ENCODE measurements around the gene IL27RA. TPM values are rescaled to one million over a fixed set of nuclear protein-coding genes. Genes with fewer than 3 reads are reported as not detected.

The IL27RA gene
- 7.0 to 10.6 TPM (median 8.7 TPM) in 5 replicates for total RNA-seq (2022; extraction: Qiagen RNA extraction)

DNA sequence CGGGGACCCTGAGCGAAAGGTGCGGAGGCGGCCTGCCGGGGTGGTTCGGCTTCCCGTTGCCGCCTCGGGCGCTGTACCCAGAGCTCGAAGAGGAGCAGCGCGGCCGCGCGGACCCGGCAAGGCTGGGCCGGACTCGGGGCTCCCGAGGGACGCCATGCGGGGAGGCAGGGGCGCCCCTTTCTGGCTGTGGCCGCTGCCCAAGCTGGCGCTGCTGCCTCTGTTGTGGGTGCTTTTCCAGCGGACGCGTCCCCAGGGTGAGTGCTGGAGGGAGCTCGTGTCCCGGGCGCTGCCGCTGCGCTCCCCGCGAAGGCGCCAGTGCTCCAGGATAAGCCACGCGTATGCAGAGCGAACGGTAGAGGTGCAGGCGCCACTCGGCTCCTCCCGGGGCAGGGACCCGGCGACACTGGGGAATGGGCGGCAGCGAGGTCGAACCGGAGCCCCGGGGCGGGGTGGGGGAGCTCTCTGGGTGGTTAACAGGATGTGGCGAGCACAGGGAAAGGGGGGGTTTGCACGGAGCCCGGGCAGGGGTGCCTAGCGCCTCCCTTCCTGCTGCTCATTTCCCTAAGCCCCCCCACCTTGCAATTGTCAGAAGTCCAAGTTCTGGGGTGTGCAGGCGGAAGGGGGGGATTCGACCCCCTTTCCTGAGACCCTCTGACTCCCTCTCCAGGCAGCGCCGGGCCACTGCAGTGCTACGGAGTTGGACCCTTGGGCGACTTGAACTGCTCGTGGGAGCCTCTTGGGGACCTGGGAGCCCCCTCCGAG, at the start of gene IL27RA:
Gene IL27RA, plus strand, starts transcription at position 44 of the 762 bp plus-strand sequence. Its CDS starts 111 bp downstream, at position 155.

DNA sequence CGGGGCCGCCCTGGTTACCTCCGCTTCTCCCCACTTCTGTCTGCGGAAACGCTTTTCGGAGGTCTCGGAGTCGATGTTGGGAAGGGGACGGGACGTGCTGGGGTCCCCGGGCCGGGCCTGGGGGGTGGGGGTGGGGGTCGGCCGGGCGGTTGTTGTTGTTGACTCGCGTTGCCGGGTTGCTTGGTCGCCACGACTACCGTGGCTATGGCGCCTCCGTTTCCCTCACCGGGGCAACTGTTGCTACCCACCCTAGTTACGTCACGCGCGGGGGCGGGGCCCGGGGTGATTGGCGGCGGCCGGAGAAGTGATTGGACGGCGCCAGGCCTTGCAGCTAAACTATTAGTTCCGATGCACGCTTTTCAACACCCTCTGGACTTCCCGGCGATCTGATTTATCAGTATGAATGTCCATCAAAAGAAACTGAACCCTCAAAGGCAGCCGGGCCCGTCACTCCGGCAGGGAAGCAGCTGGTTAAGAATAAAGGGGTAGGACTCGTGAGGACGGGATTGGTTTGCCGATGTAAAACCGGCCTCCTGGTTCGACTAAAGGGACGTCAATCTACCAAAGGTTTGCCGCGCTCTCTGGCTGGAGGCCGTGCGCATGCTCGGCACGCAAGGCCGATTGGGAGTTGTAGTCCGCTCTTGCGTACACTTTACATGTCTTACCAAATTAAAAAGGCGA, 25.3 kb upstream of the IL27RA start, which contains the start of gene RFX1:
Gene RFX1, minus strand, starts transcription at position 236 of the 681 bp plus-strand sequence. CDS start 12,477 bp downstream, outside the sequence.

DNA sequence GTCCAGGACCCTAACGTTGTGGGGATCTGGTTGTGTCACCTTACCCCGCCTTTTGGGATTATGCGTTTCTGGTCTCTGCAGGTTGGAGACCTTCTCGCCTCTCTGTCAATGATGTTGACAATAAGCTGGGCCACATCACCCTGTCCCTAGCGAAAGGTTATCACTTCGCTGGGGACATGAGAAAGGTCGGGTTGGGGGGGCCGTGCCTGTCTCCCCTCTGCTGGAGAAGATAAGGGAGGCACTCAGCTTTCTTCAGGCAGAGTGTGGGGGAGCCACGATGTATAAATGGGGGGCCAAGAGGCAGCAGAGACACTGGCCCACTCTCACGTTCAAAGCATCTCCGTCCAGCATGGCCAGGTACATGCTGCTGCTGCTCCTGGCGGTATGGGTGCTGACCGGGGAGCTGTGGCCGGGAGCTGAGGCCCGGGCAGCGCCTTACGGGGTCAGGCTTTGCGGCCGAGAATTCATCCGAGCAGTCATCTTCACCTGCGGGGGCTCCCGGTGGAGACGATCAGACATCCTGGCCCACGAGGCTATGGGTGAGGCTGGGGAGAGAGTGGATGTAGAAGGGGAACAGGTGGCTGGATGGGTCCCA, 3.6 kb upstream of the IL27RA start, which contains the start of gene RLN3:
Gene RLN3, plus strand, starts transcription at position 293 of the 595 bp plus-strand sequence. Its CDS starts 57 bp downstream, at position 350.

DNA sequence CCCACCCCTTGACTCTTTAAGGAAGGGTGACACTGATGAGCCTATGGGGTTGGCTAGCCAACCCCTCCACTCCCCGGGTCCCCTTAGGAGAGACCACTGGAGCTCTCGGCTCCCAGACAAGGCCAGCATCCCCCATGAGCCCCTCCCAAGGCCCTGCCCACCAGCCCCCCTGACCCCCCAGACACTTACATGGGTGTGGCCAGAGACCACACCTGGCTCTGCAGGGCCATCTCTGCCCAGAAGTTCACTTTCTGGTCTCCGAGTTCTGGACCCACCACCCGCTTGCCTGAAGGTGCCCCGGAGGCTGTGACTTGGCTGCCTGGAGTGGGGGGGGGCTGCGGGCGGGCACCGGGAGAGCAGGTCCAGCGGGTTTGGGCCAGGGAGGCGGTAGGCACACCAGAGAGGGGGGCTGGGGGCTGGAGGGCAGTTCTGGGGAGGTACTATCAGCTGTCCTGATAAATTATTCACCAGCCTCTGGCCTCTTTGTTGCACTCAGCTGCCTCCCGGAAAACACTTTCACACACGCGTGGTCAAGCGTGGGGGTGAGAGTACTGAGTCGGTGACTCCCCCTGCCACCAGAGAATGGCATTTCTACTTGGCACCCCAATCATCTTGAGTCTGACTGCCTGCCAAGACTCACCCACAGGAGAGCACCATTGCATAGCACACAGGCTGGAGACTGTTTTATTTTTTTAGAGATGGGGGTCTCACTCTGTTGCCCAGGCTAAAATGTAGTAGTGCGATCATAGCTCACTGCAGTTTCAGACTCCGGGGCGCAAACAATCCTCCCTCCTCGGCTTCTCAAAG, 30.4 kb downstream of the IL27RA start, which contains the start of gene PALM3:
Gene PALM3, minus strand, starts transcription at position 326 of the 807 bp plus-strand sequence. Its CDS starts 96 bp downstream, at position 230.

DNA sequence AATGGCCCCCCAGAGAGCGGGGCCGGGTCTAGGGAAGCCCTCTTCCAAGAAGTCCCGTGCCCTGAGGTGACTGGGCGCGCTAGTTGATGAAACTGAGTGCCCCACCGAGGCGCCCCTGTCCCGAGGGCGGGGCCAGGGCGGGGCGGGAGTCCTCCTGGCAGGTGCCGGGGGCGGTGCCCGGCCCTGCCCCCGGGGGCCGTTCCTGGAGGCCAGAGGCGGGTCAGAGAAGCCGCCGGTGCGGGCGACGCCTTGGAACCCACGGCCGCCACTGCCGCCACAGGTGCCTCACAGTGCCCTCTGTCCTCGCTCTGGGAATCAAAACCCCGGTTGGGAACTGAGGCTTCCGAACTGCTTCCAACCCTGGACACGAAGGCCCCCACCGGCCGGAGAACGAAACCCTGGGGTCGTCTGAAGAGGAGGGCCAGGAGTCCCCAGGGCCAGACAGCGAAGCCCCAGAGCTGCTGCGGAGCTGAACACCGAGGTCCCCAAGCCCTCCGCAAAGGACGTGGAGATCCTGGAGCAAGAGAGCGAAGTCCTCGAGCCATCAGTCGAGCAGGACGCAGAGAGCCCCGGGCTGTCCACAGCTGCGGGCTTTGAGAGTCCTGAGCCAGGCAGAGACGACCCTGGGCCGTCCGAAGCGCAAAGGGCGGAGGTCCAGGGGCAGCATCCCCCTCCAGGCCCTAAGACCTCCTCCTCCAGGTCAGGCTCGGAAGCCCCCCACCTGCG, 41.1 kb downstream of the IL27RA start, which contains the start of gene MISP3:
Gene MISP3, plus strand, starts transcription at position 252 of the 726 bp plus-strand sequence. CDS start 524 bp downstream, outside the sequence.

DNA sequence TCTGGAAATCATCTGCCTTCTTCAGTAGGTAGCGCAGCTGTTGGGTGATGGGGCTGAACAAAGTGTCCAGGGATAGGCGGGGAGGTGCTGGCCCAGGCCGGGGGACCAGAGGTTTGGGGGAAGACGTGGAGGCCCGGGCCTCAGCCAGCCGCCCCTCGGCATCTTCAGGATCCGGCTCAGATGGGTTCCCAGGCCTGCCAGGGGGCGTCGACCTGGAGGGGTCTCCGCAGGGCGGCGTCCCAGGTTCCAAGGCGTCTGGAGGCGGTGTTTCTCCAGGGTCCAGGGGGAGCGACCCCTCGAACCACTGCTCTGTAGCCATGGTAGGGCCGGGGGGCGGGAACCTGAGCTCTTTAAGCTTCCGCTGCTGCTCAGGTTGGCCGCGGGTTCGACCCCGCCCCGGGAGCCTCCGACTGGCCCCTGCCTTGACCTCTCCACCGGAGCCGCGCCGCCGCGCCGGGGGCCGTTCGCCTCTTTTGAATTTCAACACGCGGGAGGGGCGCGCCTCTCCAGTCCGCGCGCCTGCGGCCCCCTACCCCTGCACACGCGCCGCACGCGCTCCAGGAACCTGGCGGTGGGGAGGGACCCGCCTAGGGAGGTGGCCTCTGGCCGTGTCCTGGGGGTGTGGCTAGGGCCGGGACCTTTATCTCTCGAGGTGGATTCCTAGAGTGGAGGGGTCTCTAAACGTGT, 53.9 kb downstream of the IL27RA start, which contains the start of gene C19orf67:
Gene C19orf67, minus strand, starts transcription at position 475 of the 687 bp plus-strand sequence. Its CDS starts 156 bp downstream, at position 319.

DNA sequence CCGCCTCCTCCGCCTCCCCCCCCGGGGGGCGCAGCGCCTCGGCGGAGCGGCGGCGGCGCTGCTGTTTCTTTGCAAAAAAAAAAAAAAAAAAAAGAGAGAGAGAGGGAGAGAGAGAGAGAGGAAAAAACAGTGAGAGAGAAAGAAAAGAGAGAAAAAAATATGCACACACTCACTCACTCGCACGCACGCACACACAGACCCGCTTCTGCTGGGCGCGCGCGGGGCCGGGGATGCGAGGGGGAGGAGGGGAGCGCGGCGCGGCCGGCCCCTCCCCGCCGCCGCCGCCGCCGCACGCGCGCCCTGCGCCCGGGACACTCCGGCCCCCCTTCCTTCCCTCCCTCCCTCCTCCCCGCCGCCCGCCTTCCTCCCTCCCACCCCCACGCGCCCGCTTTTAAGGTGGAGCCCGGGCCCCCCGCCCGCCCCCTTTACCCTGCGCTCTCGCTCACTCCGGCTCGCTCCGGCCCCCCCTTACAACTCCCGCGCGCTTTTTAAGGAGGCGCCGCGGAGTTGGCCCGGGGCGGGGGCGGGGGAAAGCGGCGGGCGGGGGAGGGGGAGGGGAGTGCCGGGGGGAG, 59.0 kb downstream of the IL27RA start, which contains the start of gene SAMD1:
Gene SAMD1, minus strand, starts transcription at position 243 of the 572 bp plus-strand sequence.

Other genes with a start within 250 kb of the IL27RA start
- gene ZSWIM4, start 236.3 kb upstream of the IL27RA start, total RNA-seq (2022; extraction: Qiagen RNA extraction), result 2.1 to 3.2 TPM (median 2.9 TPM) in 5 replicates
- gene NANOS3, start 154.6 kb upstream of the IL27RA start, total RNA-seq (2022; extraction: Qiagen RNA extraction), result 1.3 to 3.4 TPM (median 2.5 TPM) in 5 replicates
- gene BRME1, start 125.6 kb upstream of the IL27RA start, total RNA-seq (2022; extraction: Qiagen RNA extraction), result 0.51 to 0.96 TPM (median 0.64 TPM) in 5 replicates
- 6.3 to 10.5 TPM (median 10.4 TPM) in 5 replicates for gene CC2D1A, start 125.6 kb upstream of the IL27RA start, total RNA-seq (2022; extraction: Qiagen RNA extraction)
- 1.2 to 1.5 TPM (median 1.2 TPM) in 5 replicates for gene PODNL1, start 93.3 kb upstream of the IL27RA start, total RNA-seq (2022; extraction: Qiagen RNA extraction)
- gene DCAF15, start 79.3 kb upstream of the IL27RA start, total RNA-seq (2022; extraction: Qiagen RNA extraction), result 16.7 to 20.8 TPM (median 19.9 TPM) in 5 replicates
- 2.1 to 5.1 TPM (median 5.1 TPM) in 5 replicates for gene RFX1, start 25.4 kb upstream of the IL27RA start, total RNA-seq (2022; extraction: Qiagen RNA extraction)
- gene RLN3, start 3.6 kb upstream of the IL27RA start, total RNA-seq (2022; extraction: Qiagen RNA extraction), result not detected in 5 replicates
- gene PALM3, start 30.3 kb downstream of the IL27RA start, total RNA-seq (2022; extraction: Qiagen RNA extraction), result 1.5 to 2.1 TPM (median 1.9 TPM) in 5 replicates
- 2.0 to 4.6 TPM (median 3.6 TPM) in 5 replicates for gene MISP3, start 41.0 kb downstream of the IL27RA start, total RNA-seq (2022; extraction: Qiagen RNA extraction)
- not detected in 5 replicates for gene C19orf67, start 54.0 kb downstream of the IL27RA start, total RNA-seq (2022; extraction: Qiagen RNA extraction)
- gene SAMD1, start 59.0 kb downstream of the IL27RA start, total RNA-seq (2022; extraction: Qiagen RNA extraction), result 26.8 to 44.2 TPM (median 40.6 TPM) in 5 replicates
- gene PRKACA, start 86.0 kb downstream of the IL27RA start, total RNA-seq (2022; extraction: Qiagen RNA extraction), result 33.2 to 40.2 TPM (median 37.5 TPM) in 5 replicates
- 25.2 to 28.6 TPM (median 28.1 TPM) in 5 replicates for gene ASF1B, start 104.8 kb downstream of the IL27RA start, total RNA-seq (2022; extraction: Qiagen RNA extraction)
- 5.3 to 10.0 TPM (median 8.7 TPM) in 5 replicates for gene ADGRL1, start 174.4 kb downstream of the IL27RA start, total RNA-seq (2022; extraction: Qiagen RNA extraction)